Osteoblast (primary cell): Measurements from ENCODE around the gene PTPMT1. TPM values are rescaled to one million over a fixed set of nuclear protein-coding genes. Genes with fewer than 3 reads are reported as not detected.
A peak's percentile ranks its signal among the peaks of the same experiment; 100 is the strongest.
"Not testable (repeated sequence)": the region's sequence is repeated elsewhere in the genome, so short reads cannot be mapped to it uniquely, and the experiment has no call there.

Experiments used
- DNase-seq: peaks from one replicate; pipeline ENCODE4 v3.0.0; 2011; ENCODE audit warnings: low spot score, mixed read lengths; ENCODE audit not compliant: insufficient read length; ENCODE audit errors: missing footprints
- H2AFZ ChIP-seq: 2 replicates; pipeline ENCODE4 v1.6.0; 2011; ENCODE audit warnings: mild to moderate bottlenecking, low read length
- H3K27ac ChIP-seq: 2 replicates; pipeline ENCODE4 v1.5.1; 2011; ENCODE audit warnings: mild to moderate bottlenecking, low read depth, low read length, moderate library complexity
- H3K27me3 ChIP-seq: 2 replicates; pipeline ENCODE4 v1.6.0; 2012; ENCODE audit warnings: mild to moderate bottlenecking, control low read depth, inconsistent platforms, low read length, moderate library complexity; ENCODE audit not compliant: insufficient read depth
- H3K36me3 ChIP-seq: 2 replicates; pipeline ENCODE4 v1.5.1; 2011; ENCODE audit warnings: mild to moderate bottlenecking, low read length, control low read depth, moderate library complexity; ENCODE audit not compliant: insufficient read depth
- H3K4me1 ChIP-seq: 2 replicates; pipeline ENCODE4 v1.5.1; 2011; ENCODE audit warnings: mild to moderate bottlenecking, low read length, control low read depth, moderate library complexity; ENCODE audit not compliant: insufficient read depth
- H3K4me2 ChIP-seq: 2 replicates; pipeline ENCODE4 v1.6.0; 2011; ENCODE audit warnings: mild to moderate bottlenecking, low read length; ENCODE audit not compliant: insufficient read depth
- H3K4me3 ChIP-seq: fragments of 200-600 bp; sonication (generic); 3 replicates; pipeline ENCODE4 v1.5.1; 2012; ENCODE audit warnings: mild to moderate bottlenecking, low read length, inconsistent platforms; ENCODE audit not compliant: insufficient read depth
- H3K79me2 ChIP-seq: 2 replicates; pipeline ENCODE4 v1.6.0; 2012; ENCODE audit warnings: mild to moderate bottlenecking, low read length, control low read depth, inconsistent platforms; ENCODE audit not compliant: insufficient read depth
- H3K9me3 ChIP-seq: 2 replicates; pipeline ENCODE4 v1.5.1; 2011; ENCODE audit warnings: low read depth, low read length, control low read depth
- H4K20me1 ChIP-seq: 2 replicates; pipeline ENCODE4 v1.6.0; 2012; ENCODE audit warnings: mild to moderate bottlenecking, low read length, control low read depth; ENCODE audit not compliant: insufficient read depth
- CTCF ChIP-seq: IDR thresholded peaks from 2 replicates; pipeline ENCODE4 v1.5.1; 2011; ENCODE audit warnings: mild to moderate bottlenecking, low read depth, low read length, moderate library complexity; ENCODE audit errors: extremely low read depth
- total RNA-seq: library from RNA; depleted of rRNA; stranded (reverse); fragments of >200 nt; gene quantifications from 2 replicates; pipeline ENCODE4 v1.2.3, GENCODE V29; 2012

PTPMT1 gene
- total RNA-seq, 1 donor = 80.7 TPM

- H3K79me2 ChIP-seq = peaks cover 95% of the 10 kb centered on the region
- H3K36me3 ChIP-seq = no peaks in the 10 kb centered on the region
- no peaks in the 10 kb centered on the region for H3K27me3 ChIP-seq
- H4K20me1 ChIP-seq = peaks cover 32% of the 10 kb centered on the region
- H3K4me2 ChIP-seq = no peak overlapping the region
- peaks cover 39% of the 10 kb centered on the region for H3K4me1 ChIP-seq
- H3K9me3 ChIP-seq = no peaks in the 10 kb centered on the region
- no peak overlapping the region for H3K4me3 ChIP-seq
- H2AFZ ChIP-seq = no peak overlapping the region
- no peak overlapping the region for H3K27ac ChIP-seq
- DNase-seq = no peak
- TF ChIP-seq CTCF = no peak
Observed at GRCh38 chr11:47518212-47518964, 47.0 kb upstream of the PTPMT1 start.

GRCh38 chr11:47523490-47524225, 41.7 kb upstream of the PTPMT1 start:
- Histone ChIP-seq H3K36me3 (peaks cover 3% of the 10 kb centered on the region), H3K4me2 (peak overlapping the region; percentile 71), H2AFZ (no peak overlapping the region), H3K4me1 (peaks cover 32% of the 10 kb centered on the region), H3K27me3 (no peaks in the 10 kb centered on the region), H3K4me3 (peak overlapping the region; percentile 21), H3K27ac (peak overlapping the region; percentile 80), H4K20me1 (peaks cover 44% of the 10 kb centered on the region), H3K9me3 (no peaks in the 10 kb centered on the region), H3K79me2 (peaks cover 99% of the 10 kb centered on the region)
- peak; percentile 87 for DNase-seq
- TF ChIP-seq CTCF = no peak

- H3K27me3 ChIP-seq = no peaks in the 10 kb centered on the region
- DNase-seq = no peak
- no peak overlapping the region for H2AFZ ChIP-seq
- peaks cover 43% of the 10 kb centered on the region for H4K20me1 ChIP-seq
- peaks cover 99% of the 10 kb centered on the region for H3K79me2 ChIP-seq
- peak overlapping the region; percentile 80 for H3K27ac ChIP-seq
- peak overlapping the region; percentile 71 for H3K4me2 ChIP-seq
- peaks cover 32% of the 10 kb centered on the region for H3K4me1 ChIP-seq
- TF ChIP-seq CTCF = no peak
- H3K36me3 ChIP-seq = peaks cover 3% of the 10 kb centered on the region
- no peaks in the 10 kb centered on the region for H3K9me3 ChIP-seq
- H3K4me3 ChIP-seq = peak overlapping the region; percentile 2
Observed at GRCh38 chr11:47524291-47524874, 41.0 kb upstream of the PTPMT1 start.

GRCh38 chr11:47526032-47526431, 39.4 kb upstream of the PTPMT1 start:
- H3K9me3 ChIP-seq, H3K27me3 ChIP-seq, DNase-seq, H2AFZ ChIP-seq, H3K36me3 ChIP-seq, H3K4me3 ChIP-seq, H3K4me2 ChIP-seq: not testable (repeated sequence)
- H3K27ac ChIP-seq = peak overlapping the region; percentile 80
- peaks cover 99% of the 10 kb centered on the region for H3K79me2 ChIP-seq
- H4K20me1 ChIP-seq = peaks cover 51% of the 10 kb centered on the region
- H3K4me1 ChIP-seq = peaks cover 30% of the 10 kb centered on the region
